K562 (cell line): ENCODE measurements around the gene IGSF21.

ENCODE experiments used
- BHLHE40 ChIP-seq: IDR thresholded peaks from 2 replicates; pipeline ENCODE4 v1.6.1; 2011; ENCODE audit warnings: low read length, improper control_type of control experiment
- EZH2 ChIP-seq: IDR thresholded peaks from 2 replicates; pipeline ENCODE4 v1.6.1; 2012; ENCODE audit warnings: low read depth, mild to moderate bottlenecking, inconsistent platforms, low read length, borderline replicate concordance
- GMEB1 ChIP-seq: fragments of 250-450 bp; sonication (Bioruptor Pico); IDR thresholded peaks from 2 replicates; pipeline ENCODE4 v1.4.0; 2020; ENCODE audit warnings: mild to moderate bottlenecking
- KDM4B ChIP-seq, 2 experiments: fragments of 450-650 bp in 1 of 2; sonication (generic) in 1 of 2; IDR thresholded peaks; 2 replicates each; pipeline ENCODE4 v1.6.1; 2016 to 2017; ENCODE audit warnings: borderline replicate concordance in 2 of 2, antibody characterized with exemption in 1 of 2, low read depth in 1 of 2, mild to moderate bottlenecking in 1 of 2
- MYC ChIP-seq, 2 experiments: fragments of 250-450 bp in 1 of 2; sonication (Bioruptor Pico) in 1 of 2; IDR thresholded peaks; 2 replicates each; pipeline versions ENCODE4 v1.5.1 to v1.6.1; 2012 to 2021; ENCODE audit warnings: low read depth in 2 of 2, borderline replicate concordance in 1 of 2, improper control_type of control experiment in 1 of 2, low read length in 1 of 2, mild to moderate bottlenecking in 1 of 2, moderate library complexity in 1 of 2
- POLR2A ChIP-seq: fragments of 450-650 bp; conservative IDR thresholded peaks from 2 replicates; pipeline ENCODE4 v1.6.1; 2016
- REST ChIP-seq, 2 experiments: fragments of 450-650 bp; formaldehyde crosslinking in 1 of 2; IDR thresholded peaks; 2 replicates each; pipeline versions ENCODE4 v1.4.0 to v1.6.1; 2014 to 2020; ENCODE audit warnings: mild to moderate bottlenecking in 2 of 2, borderline replicate concordance in 1 of 2, low read depth in 1 of 2
- SP1 ChIP-seq: sonication (generic); formaldehyde crosslinking; IDR thresholded peaks from 2 replicates; pipeline ENCODE4 v1.8.1; 2022; ENCODE audit warnings: mild to moderate bottlenecking, missing genetic modification reagents
- U2AF1 ChIP-seq: fragments of 200-400 bp; formaldehyde crosslinking; optimal IDR thresholded peaks from 2 replicates; pipeline ENCODE3; 2017; ENCODE audit warnings: mild to moderate bottlenecking, low read depth, low read length, moderate library complexity
- USF2 ChIP-seq: sonication (generic); formaldehyde crosslinking; IDR thresholded peaks from 2 replicates; pipeline ENCODE4 v1.5.0; 2020; ENCODE audit warnings: missing genetic modification reagents
- ZFPM2 ChIP-seq: fragments of 250-450 bp; sonication (Bioruptor Pico); IDR thresholded peaks from 2 replicates; pipeline ENCODE4 v1.5.1; 2022; ENCODE audit warnings: mild to moderate bottlenecking
- ZNF740 ChIP-seq, 3 experiments: fragments of 200-800 bp in 1 of 3; sonication (Bioruptor generic) in 1 of 3; sonication (generic) in 1 of 3; formaldehyde crosslinking in 1 of 3; IDR thresholded peaks; 2 replicates each; pipeline versions ENCODE4 v1.6.1 to v1.8.0; 2016 to 2022; ENCODE audit warnings: mild to moderate bottlenecking in 2 of 3, missing compliant biosample characterization in 2 of 3, missing genetic modification characterization in 2 of 3, missing genetic modification reagents in 1 of 3
- TF ChIP-seq, protein P1 (sequence below), 3 experiments: IDR thresholded peaks in 2 of 3; conservative IDR thresholded peaks in 1 of 3; 2 replicates each; pipeline ENCODE4 v1.5.1; 2011 to 2012; ENCODE audit warnings: low read length in 3 of 3, mild to moderate bottlenecking in 3 of 3, control low read depth in 2 of 3, improper control_type of control experiment in 1 of 3, inconsistent platforms in 1 of 3, low read depth in 1 of 3, mixed read lengths in 1 of 3, moderate library complexity in 1 of 3; ENCODE audit not compliant: insufficient read depth in 2 of 3
- TF ChIP-seq, protein P2 (sequence below): fragments of 250-450 bp; sonication (Bioruptor Pico); IDR thresholded peaks from 2 replicates; pipeline ENCODE4 v1.8.0; 2022; ENCODE audit warnings: moderate library complexity, mild to moderate bottlenecking, inconsistent platforms

GRCh38 chr1:18088077-18088594, 19.5 kb upstream of the IGSF21 start:
- no peak for TF ChIP-seq EZH2
- TF ChIP-seq BHLHE40: no peak
- no peak for TF ChIP-seq SP1 (CRISPR knock-in tag)
- TF ChIP-seq KDM4B (IDR thresholded peaks at IDR 0.05; ENCODE audit: borderline replicate concordance in 2 of 2, low read depth in 1 of 2): no peak
- TF ChIP-seq GMEB1 (CRISPR knock-in tag): no peak
- no peak for TF ChIP-seq ZFPM2 (CRISPR knock-in tag)
- TF ChIP-seq, protein P1, sequence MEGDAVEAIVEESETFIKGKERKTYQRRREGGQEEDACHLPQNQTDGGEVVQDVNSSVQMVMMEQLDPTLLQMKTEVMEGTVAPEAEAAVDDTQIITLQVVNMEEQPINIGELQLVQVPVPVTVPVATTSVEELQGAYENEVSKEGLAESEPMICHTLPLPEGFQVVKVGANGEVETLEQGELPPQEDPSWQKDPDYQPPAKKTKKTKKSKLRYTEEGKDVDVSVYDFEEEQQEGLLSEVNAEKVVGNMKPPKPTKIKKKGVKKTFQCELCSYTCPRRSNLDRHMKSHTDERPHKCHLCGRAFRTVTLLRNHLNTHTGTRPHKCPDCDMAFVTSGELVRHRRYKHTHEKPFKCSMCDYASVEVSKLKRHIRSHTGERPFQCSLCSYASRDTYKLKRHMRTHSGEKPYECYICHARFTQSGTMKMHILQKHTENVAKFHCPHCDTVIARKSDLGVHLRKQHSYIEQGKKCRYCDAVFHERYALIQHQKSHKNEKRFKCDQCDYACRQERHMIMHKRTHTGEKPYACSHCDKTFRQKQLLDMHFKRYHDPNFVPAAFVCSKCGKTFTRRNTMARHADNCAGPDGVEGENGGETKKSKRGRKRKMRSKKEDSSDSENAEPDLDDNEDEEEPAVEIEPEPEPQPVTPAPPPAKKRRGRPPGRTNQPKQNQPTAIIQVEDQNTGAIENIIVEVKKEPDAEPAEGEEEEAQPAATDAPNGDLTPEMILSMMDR (IDR thresholded peaks at IDR 0.05 in 2 of 3, conservative IDR thresholded peaks at IDR 0.05 in 1 of 3; ENCODE audit: insufficient read depth in 2 of 3, low read depth in 1 of 3, low read length in 3 of 3): no peak
- no peak for TF ChIP-seq ZNF740 (CRISPR knock-in tag; IDR thresholded peaks at IDR 0.05)
- no peak for TF ChIP-seq ZNF740 (tag; IDR thresholded peaks at IDR 0.05)
- no peak for TF ChIP-seq USF2 (CRISPR knock-in tag)
- TF ChIP-seq, protein P2, sequence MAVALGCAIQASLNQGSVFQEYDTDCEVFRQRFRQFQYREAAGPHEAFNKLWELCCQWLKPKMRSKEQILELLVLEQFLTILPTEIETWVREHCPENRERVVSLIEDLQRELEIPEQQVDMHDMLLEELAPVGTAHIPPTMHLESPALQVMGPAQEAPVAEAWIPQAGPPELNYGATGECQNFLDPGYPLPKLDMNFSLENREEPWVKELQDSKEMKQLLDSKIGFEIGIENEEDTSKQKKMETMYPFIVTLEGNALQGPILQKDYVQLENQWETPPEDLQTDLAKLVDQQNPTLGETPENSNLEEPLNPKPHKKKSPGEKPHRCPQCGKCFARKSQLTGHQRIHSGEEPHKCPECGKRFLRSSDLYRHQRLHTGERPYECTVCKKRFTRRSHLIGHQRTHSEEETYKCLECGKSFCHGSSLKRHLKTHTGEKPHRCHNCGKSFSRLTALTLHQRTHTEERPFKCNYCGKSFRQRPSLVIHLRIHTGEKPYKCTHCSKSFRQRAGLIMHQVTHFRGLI (CRISPR knock-in tag): no peak
- no peak for TF ChIP-seq U2AF1
- no peak for TF ChIP-seq MYC (IDR thresholded peaks at IDR 0.05; ENCODE audit: low read depth, low read length)
- TF ChIP-seq MYC (CRISPR knock-in tag; IDR thresholded peaks at IDR 0.05; ENCODE audit: borderline replicate concordance, low read depth): no peak
- no peak for TF ChIP-seq REST (IDR thresholded peaks at IDR 0.05; ENCODE audit: borderline replicate concordance)
- TF ChIP-seq REST (CRISPR knock-in tag; IDR thresholded peaks at IDR 0.05; ENCODE audit: low read depth): no peak
- TF ChIP-seq POLR2A: no peak
